Neural cell (in vitro differentiated cells): ENCODE results near the gene THRAP3.

ENCODE experiments used
- EZH2 ChIP-seq: fragments of 200-600, 300-800 bp; shearing (Covaris generic), sonication (generic); IDR thresholded peaks from 2 replicates; pipeline ENCODE4 v1.6.1; 2014; ENCODE audit warnings: antibody characterized with exemption, low read length, borderline replicate concordance, mild to moderate bottlenecking; ENCODE audit not compliant: insufficient read depth, poor library complexity, severe bottlenecking
- POLR2AphosphoS5 ChIP-seq: IDR thresholded peaks from 2 replicates; pipeline ENCODE4 v1.6.1; 2012
- RAD21 ChIP-seq: fragments of 450-650 bp; conservative IDR thresholded peaks from 2 replicates; pipeline ENCODE4 v1.6.1; 2014; ENCODE audit warnings: antibody characterized with exemption, mild to moderate bottlenecking, moderate library complexity
- TF ChIP-seq, protein P1 (sequence below): fragments of 450-650 bp; IDR thresholded peaks from 2 replicates; pipeline ENCODE4 v1.5.1; 2014; ENCODE audit warnings: antibody characterized with exemption, mild to moderate bottlenecking, moderate library complexity; ENCODE audit not compliant: poor library complexity, severe bottlenecking

DNA sequence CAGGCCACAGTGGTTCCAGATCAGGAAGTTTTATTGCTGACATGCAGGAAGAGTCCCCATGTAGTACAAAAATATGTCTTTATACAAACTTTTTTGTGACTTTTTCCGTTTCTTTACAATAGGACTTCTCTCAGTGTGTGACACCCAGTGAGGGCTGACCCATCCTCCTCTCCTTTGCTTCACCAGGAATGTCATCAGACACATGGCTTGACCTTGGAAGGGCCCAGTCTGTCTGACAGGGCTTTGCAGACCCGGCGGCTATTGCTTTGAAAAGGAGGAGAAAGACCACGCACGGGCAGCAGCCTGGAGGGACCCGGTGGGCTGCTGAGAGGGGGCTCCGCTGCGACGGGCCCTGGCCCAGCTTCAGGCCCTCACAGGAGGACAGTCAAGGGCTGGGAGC lies 115.4 kb downstream of the THRAP3 start:
- TF ChIP-seq RAD21 = no peak
- TF ChIP-seq, protein P1, sequence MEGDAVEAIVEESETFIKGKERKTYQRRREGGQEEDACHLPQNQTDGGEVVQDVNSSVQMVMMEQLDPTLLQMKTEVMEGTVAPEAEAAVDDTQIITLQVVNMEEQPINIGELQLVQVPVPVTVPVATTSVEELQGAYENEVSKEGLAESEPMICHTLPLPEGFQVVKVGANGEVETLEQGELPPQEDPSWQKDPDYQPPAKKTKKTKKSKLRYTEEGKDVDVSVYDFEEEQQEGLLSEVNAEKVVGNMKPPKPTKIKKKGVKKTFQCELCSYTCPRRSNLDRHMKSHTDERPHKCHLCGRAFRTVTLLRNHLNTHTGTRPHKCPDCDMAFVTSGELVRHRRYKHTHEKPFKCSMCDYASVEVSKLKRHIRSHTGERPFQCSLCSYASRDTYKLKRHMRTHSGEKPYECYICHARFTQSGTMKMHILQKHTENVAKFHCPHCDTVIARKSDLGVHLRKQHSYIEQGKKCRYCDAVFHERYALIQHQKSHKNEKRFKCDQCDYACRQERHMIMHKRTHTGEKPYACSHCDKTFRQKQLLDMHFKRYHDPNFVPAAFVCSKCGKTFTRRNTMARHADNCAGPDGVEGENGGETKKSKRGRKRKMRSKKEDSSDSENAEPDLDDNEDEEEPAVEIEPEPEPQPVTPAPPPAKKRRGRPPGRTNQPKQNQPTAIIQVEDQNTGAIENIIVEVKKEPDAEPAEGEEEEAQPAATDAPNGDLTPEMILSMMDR = no peak
- TF ChIP-seq POLR2AphosphoS5 = no peak
- TF ChIP-seq EZH2 = no peak
